ENCODE results near the gene ASS1. TPM values are rescaled to one million over a fixed set of nuclear protein-coding genes. Genes with fewer than 3 reads are reported as not detected.

ASS1 gene
- total RNA-seq, 4 donors from 2014 or later, result 57.9 to 345 (median 266) TPM

GRCh38 chr9:130407916-130408663, 36.7 kb upstream of the ASS1 start:
- no peak for DNase-seq
- TF ChIP-seq EP300 (IDR thresholded peaks at IDR 0.05; ENCODE audit: low read depth), result no peak
- TF ChIP-seq POLR2A (IDR thresholded peaks at IDR 0.05), result no peak
- TF ChIP-seq CTCF (IDR thresholded peaks at IDR 0.05), result no peak
- TF ChIP-seq POLR2AphosphoS5 (IDR thresholded peaks at IDR 0.05), result no peak
- Histone ChIP-seq H3K4me3 (no peak overlapping the region), H3K9me3 (no peaks in the 10 kb centered on the region), H3K27me3 (no peaks in the 10 kb centered on the region), H3K4me1 (peaks cover 5 to 26% (median 17%) of the 10 kb centered on the region in 4 donors), H3K27ac (no peak overlapping the region), H3K36me3 (no peaks in the 10 kb centered on the region)
- 73% methylated on average over 9 of the region's 9 CpGs; no CpG with 5 or more reads in 1 of the 2 donors for WGBS, 2 donors (ENCODE audit: low coverage in 1 of 2)
- intact Hi-C loops (cut with DNase I; ENCODE audit: low total_unique reads) (no loop called here), in situ Hi-C loops (cut with MboI; ENCODE audit: low pct_ligation_motif_present in 1 of 4, low pct_unique_long_range_greater_than_20kb in 1 of 4, low sequenced_read_pairs in 3 of 4) (no loop called here)

- intact Hi-C loops (cut with DNase I; ENCODE audit: low total_unique reads) (no loop called here), in situ Hi-C loops (cut with MboI; ENCODE audit: low pct_ligation_motif_present in 1 of 4, low pct_unique_long_range_greater_than_20kb in 1 of 4, low sequenced_read_pairs in 3 of 4) (no loop called here)
- 90% methylated on average over 8 of the region's 9 CpGs; no CpG with 5 or more reads in 1 of the 2 donors for WGBS, 2 donors (ENCODE audit: low coverage in 1 of 2)
- TF ChIP-seq CTCF (IDR thresholded peaks at IDR 0.05), result no peak
- no peak for TF ChIP-seq EP300 (IDR thresholded peaks at IDR 0.05; ENCODE audit: low read depth)
- no peak for TF ChIP-seq POLR2AphosphoS5 (IDR thresholded peaks at IDR 0.05)
- TF ChIP-seq POLR2A (IDR thresholded peaks at IDR 0.05), result no peak
- Histone ChIP-seq H3K27me3 (no peaks in the 10 kb centered on the region), H3K36me3 (no peaks in the 10 kb centered on the region), H3K4me3 (no peak overlapping the region), H3K9me3 (no peaks in the 10 kb centered on the region), H3K4me1 (peaks cover 5 to 26% (median 17%) of the 10 kb centered on the region in 4 donors), H3K27ac (no peak overlapping the region)
- DNase-seq, result no peak
These were observed 36.1 kb upstream of the ASS1 start for GRCh38 chr9:130408669-130409068.

GRCh38 chr9:130409246-130409645, 35.5 kb upstream of the ASS1 start:
- H3K4me3 ChIP-seq, result no peak overlapping the region
- intact Hi-C loops (cut with DNase I; ENCODE audit: low total_unique reads) (no loop called here), in situ Hi-C loops (cut with MboI; ENCODE audit: low pct_ligation_motif_present in 1 of 4, low pct_unique_long_range_greater_than_20kb in 1 of 4, low sequenced_read_pairs in 3 of 4) (no loop called here)
- TF ChIP-seq POLR2AphosphoS5 (IDR thresholded peaks at IDR 0.05) (no peak), EP300 (IDR thresholded peaks at IDR 0.05; ENCODE audit: low read depth) (no peak), POLR2A (IDR thresholded peaks at IDR 0.05) (no peak), CTCF (IDR thresholded peaks at IDR 0.05) (no peak)
- no peak for DNase-seq
- 42 to 74% methylated on average over 2 to 4 of the region's 4 CpGs for WGBS, 2 donors (ENCODE audit: low coverage in 1 of 2)
- H3K27me3 ChIP-seq, result no peaks in the 10 kb centered on the region
- no peaks in the 10 kb centered on the region for H3K9me3 ChIP-seq
- no peak overlapping the region for H3K27ac ChIP-seq
- no peaks in the 10 kb centered on the region for H3K36me3 ChIP-seq
- H3K4me1 ChIP-seq, result peaks cover 5 to 26% (median 17%) of the 10 kb centered on the region in 4 donors

GRCh38 chr9:130410443-130410842, 34.3 kb upstream of the ASS1 start:
- intact Hi-C loops (cut with DNase I; ENCODE audit: low total_unique reads) (no loop called here), in situ Hi-C loops (cut with MboI; ENCODE audit: low pct_ligation_motif_present in 1 of 4, low pct_unique_long_range_greater_than_20kb in 1 of 4, low sequenced_read_pairs in 3 of 4) (no loop called here)
- TF ChIP-seq POLR2AphosphoS5 (IDR thresholded peaks at IDR 0.05), result peak in 1 of 3 donors; percentile 24
- TF ChIP-seq CTCF (IDR thresholded peaks at IDR 0.05), result no peak
- TF ChIP-seq EP300 (IDR thresholded peaks at IDR 0.05; ENCODE audit: low read depth), result no peak
- no peak for TF ChIP-seq POLR2A (IDR thresholded peaks at IDR 0.05)
- Histone ChIP-seq H3K4me3 (no peak overlapping the region), H3K9me3 (no peaks in the 10 kb centered on the region), H3K4me1 (peaks cover 5 to 37% (median 25%) of the 10 kb centered on the region in 4 donors), H3K36me3 (no peaks in the 10 kb centered on the region), H3K27me3 (no peaks in the 10 kb centered on the region), H3K27ac (peak overlapping the region; percentile 69 to 74 (median 72))
- peak; percentile 62 for DNase-seq
- 25 to 63% methylated on average over 4 to 12 of the region's 12 CpGs for WGBS, 2 donors (ENCODE audit: low coverage in 1 of 2)

Measured in transverse colon (tissue), 4 donors.